ENCODE data around the gene SEMA3G.

SEMA3G gene

GRCh38 chr3:52479037-52479876, 34.4 kb upstream of the SEMA3G start:
- no peak for DNase-seq

- no peak for DNase-seq
Measured at GRCh38 chr3:52477796-52478095, 32.8 kb upstream of the SEMA3G start.

GRCh38 chr3:52477076-52477795, 32.3 kb upstream of the SEMA3G start:
- DNase-seq = no peak

GRCh38 chr3:52473026-52473425, 28.1 kb upstream of the SEMA3G start:
- DNase-seq = no peak

- DNase-seq = no peak
Measured at GRCh38 chr3:52472239-52473000, 27.5 kb upstream of the SEMA3G start.

- peak; percentile 68 for DNase-seq
Measured at GRCh38 chr3:52471371-52472238, 26.7 kb upstream of the SEMA3G start.

- DNase-seq = no peak
Measured at GRCh38 chr3:52470920-52471319, 26.0 kb upstream of the SEMA3G start.

- no peak for DNase-seq
Measured at GRCh38 chr3:52469001-52469400, 24.1 kb upstream of the SEMA3G start.

GRCh38 chr3:52468336-52468735, 23.4 kb upstream of the SEMA3G start:
- DNase-seq = no peak

- no peak for DNase-seq
Measured at GRCh38 chr3:52463416-52463815, 18.5 kb upstream of the SEMA3G start.

- no peak for DNase-seq
Measured at GRCh38 chr3:52461874-52462273, 17.0 kb upstream of the SEMA3G start.

GRCh38 chr3:52458770-52459545, 14.1 kb upstream of the SEMA3G start:
- DNase-seq = no peak

GRCh38 chr3:52458031-52458760, 13.3 kb upstream of the SEMA3G start:
- DNase-seq = no peak

- no peak for DNase-seq
Measured at GRCh38 chr3:52456800-52457183, 11.9 kb upstream of the SEMA3G start.

- DNase-seq = peak; percentile 59
Measured at GRCh38 chr3:52456169-52456799, 11.4 kb upstream of the SEMA3G start.

GRCh38 chr3:52455283-52456168, 10.6 kb upstream of the SEMA3G start, which contains the start of gene NISCH:
Gene NISCH (plus strand): TSS chr3:52455604. CDS start chr3:52455642, 38 bp downstream.
- peak; percentile 99 for DNase-seq

GRCh38 chr3:52454938-52455282, 10.0 kb upstream of the SEMA3G start:
- no peak for DNase-seq

- peak; percentile 62 for DNase-seq
Measured at GRCh38 chr3:52454250-52454937, 9.5 kb upstream of the SEMA3G start.
